ENCODE data around the gene TEKTIP1. TPM values are rescaled to one million over a fixed set of nuclear protein-coding genes. Genes with fewer than 3 reads are reported as not detected.

The TEKTIP1 gene
- total RNA-seq, 1 experiment from 2014 or later: 1.3 TPM

DNA sequence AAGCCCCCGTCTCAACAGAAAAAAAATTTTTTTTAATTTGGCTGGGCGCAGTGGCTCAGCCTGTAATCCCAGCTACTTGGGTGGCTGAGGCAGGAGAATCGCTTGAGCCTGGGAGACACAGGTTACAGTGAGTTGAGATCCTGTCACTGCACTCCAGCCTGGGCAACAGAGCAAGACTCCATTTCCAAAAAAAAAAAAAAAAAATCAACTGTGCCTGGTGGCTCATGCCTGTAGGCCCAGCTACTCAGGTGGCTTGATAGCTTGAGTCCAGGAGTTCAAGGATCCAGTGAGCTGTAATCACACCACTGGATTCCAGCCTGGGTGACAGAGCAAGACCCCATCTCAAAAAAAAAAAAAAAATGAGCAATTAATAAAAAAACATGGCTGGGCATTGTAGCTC lies 37.2 kb upstream of the TEKTIP1 start:
- Histone ChIP-seq H2AFZ (ENCODE audit: low read length) (no peak overlapping the region), H3K18ac (ENCODE audit: insufficient read length, low read depth, low read length) (no peak overlapping the region), H2BK20ac (ENCODE audit: low read depth, low read length, poor library complexity, severe bottlenecking) (no peak overlapping the region), H3K27ac (ENCODE audit: insufficient read length, low read depth, low read length) (no peak overlapping the region), H3K27me3 (ENCODE audit: insufficient read depth, low read length) (no peaks in the 10 kb centered on the region), H3K9ac (ENCODE audit: extremely low read depth, insufficient read length, low read length) (no peak overlapping the region), H3K4me2 (ENCODE audit: insufficient read depth, insufficient read length, low read length) (no peak overlapping the region), H3K23me2 (ENCODE audit: insufficient read length, low read depth, low read length, poor library complexity, severe bottlenecking) (peaks cover 10% of the 10 kb centered on the region), H2BK5ac (ENCODE audit: insufficient read length, low read length) (no peak overlapping the region), H3K79me2 (ENCODE audit: insufficient read depth, low read length) (peaks cover 10% of the 10 kb centered on the region), H3K23ac (ENCODE audit: insufficient read length, low read depth, low read length) (no peak overlapping the region), H4K20me1 (ENCODE audit: control insufficient read depth, insufficient read depth, insufficient read length) (no peaks in the 10 kb centered on the region), H3K79me1 (ENCODE audit: insufficient read depth, low read depth, low read length, poor library complexity, severe bottlenecking) (no peaks in the 10 kb centered on the region), H4K5ac (ENCODE audit: insufficient read length, low read depth, low read length) (no peak overlapping the region), H3K4me1 (ENCODE audit: insufficient read depth, low read length) (no peaks in the 10 kb centered on the region), H3K56ac (ENCODE audit: insufficient read length, low read depth, low read length) (no peak overlapping the region), H2BK12ac (ENCODE audit: insufficient read length, low read depth, low read length) (no peak overlapping the region), H2AK5ac (ENCODE audit: insufficient read length, low read length) (no peak overlapping the region), H2BK120ac (ENCODE audit: low read depth, low read length, poor library complexity, severe bottlenecking) (no peak overlapping the region), H3K4ac (ENCODE audit: low read depth, low read length) (no peak overlapping the region), H3K9me3 (ENCODE audit: control insufficient read depth, low read depth, low read length) (no peaks in the 10 kb centered on the region), H4K8ac (replicated peaks; ENCODE audit: insufficient read length, low read depth, low read length) (no peak overlapping the region), H3T11ph (ENCODE audit: low read length) (no peak overlapping the region), H2BK15ac (ENCODE audit: low read depth, low read length) (no peak overlapping the region), H3K14ac (ENCODE audit: insufficient read depth, low read length) (no peak overlapping the region), H4K91ac (ENCODE audit: insufficient read length, low read depth, low read length) (no peak overlapping the region)
- Mint-ChIP-seq H3K36me3 (ENCODE audit: insufficient read depth in 1 of 3, low read depth in 3 of 3) (peaks cover 9 to 14% (median 12%) of the 10 kb centered on the region in 3 experiments; a peak in 6 of 7 replicates), H3K9me3 (no peaks in the 10 kb centered on the region; a peak in 1 of 5 replicates), H3K4me3 (no peak overlapping the region), H3K27ac (no peak overlapping the region), H3K4me1 (peaks cover 12 to 23% of the 10 kb centered on the region in 2 experiments), H3K27me3 (ENCODE audit: low read depth) (no peaks in the 10 kb centered on the region)
- TF ChIP-seq CTCF (conservative IDR thresholded peaks at IDR 0.05): no peak
- WGBS (ENCODE audit: extremely low coverage, insufficient read length, low lambda C conversion rate): no CpG with 5 or more reads among the region's 3 CpGs
- no peak for DNase-seq
